A549 (cell line): ENCODE data around the gene DDX52.

ENCODE experiments used
- CEBPB ChIP-seq, 2 experiments: fragments of >200 bp in 1 of 2; sonication (Bioruptor Twin) in 1 of 2; formaldehyde crosslinking in 1 of 2; IDR thresholded peaks; 2 replicates each; pipeline ENCODE4 v1.6.1; 2012 to 2016
- GATA3 ChIP-seq: IDR thresholded peaks from 2 replicates; pipeline ENCODE4 v1.6.1; 2012; ENCODE audit warnings: borderline replicate concordance
- HDAC2 ChIP-seq: fragments of 200-600 bp; sonication (generic); IDR thresholded peaks from 2 replicates; pipeline ENCODE4 v1.6.1; 2016
- MAFK ChIP-seq: fragments of 450-650 bp; IDR thresholded peaks from 2 replicates; pipeline ENCODE4 v1.6.1; 2014; ENCODE audit not compliant: partially characterized antibody
- POLR2A ChIP-seq: IDR thresholded peaks from 2 replicates; pipeline ENCODE4 v1.6.1; 2012; ENCODE audit warnings: mild to moderate bottlenecking, low read length
- RAD21 ChIP-seq, 2 experiments: fragments of >200 bp in 1 of 2; sonication (Bioruptor Twin) in 1 of 2; formaldehyde crosslinking in 1 of 2; IDR thresholded peaks in 1 of 2; conservative IDR thresholded peaks in 1 of 2; 2 replicates in 1 of 2; 3 replicates in 1 of 2; pipeline ENCODE4 v1.6.1; 2012 to 2018; ENCODE audit warnings: inconsistent platforms in 1 of 2
- RCOR1 ChIP-seq: fragments of 150-350 bp; IDR thresholded peaks from 2 replicates; pipeline ENCODE4 v1.6.1; 2014; ENCODE audit warnings: antibody characterized with exemption, low read length, low read depth
- TF ChIP-seq, protein P1 (sequence below): fragments of >200 bp; sonication (Bioruptor Twin); formaldehyde crosslinking; IDR thresholded peaks from 3 replicates; pipeline ENCODE4 v1.5.1; 2016
- TF ChIP-seq, protein P2 (sequence below): IDR thresholded peaks from 2 replicates; pipeline ENCODE4 v1.6.1; 2012
- TF ChIP-seq, protein P3 (sequence below): fragments of 150-350 bp; IDR thresholded peaks from 2 replicates; pipeline ENCODE4 v1.6.1; 2014; ENCODE audit warnings: low read depth, mild to moderate bottlenecking, low read length

DNA sequence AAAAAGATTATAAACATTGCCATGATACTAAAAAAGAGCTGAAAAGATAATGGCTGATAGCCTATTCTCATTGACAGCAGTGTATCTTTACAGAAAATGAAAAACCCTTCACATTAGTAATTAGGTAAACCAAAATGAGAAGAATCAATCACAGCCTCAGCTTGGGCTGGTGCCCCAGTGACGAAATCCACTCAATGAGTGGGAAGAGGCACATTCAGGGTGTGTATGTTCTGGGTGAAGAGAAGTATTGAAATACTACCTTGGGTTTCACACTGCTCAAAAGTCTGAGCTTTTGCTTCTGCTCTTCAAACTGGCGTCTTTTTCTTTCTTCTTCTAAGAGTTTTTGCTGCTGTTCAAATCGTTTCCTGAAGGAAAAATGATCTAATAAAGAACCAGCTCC lies 58.2 kb downstream of the DDX52 start:
- TF ChIP-seq, protein P1, sequence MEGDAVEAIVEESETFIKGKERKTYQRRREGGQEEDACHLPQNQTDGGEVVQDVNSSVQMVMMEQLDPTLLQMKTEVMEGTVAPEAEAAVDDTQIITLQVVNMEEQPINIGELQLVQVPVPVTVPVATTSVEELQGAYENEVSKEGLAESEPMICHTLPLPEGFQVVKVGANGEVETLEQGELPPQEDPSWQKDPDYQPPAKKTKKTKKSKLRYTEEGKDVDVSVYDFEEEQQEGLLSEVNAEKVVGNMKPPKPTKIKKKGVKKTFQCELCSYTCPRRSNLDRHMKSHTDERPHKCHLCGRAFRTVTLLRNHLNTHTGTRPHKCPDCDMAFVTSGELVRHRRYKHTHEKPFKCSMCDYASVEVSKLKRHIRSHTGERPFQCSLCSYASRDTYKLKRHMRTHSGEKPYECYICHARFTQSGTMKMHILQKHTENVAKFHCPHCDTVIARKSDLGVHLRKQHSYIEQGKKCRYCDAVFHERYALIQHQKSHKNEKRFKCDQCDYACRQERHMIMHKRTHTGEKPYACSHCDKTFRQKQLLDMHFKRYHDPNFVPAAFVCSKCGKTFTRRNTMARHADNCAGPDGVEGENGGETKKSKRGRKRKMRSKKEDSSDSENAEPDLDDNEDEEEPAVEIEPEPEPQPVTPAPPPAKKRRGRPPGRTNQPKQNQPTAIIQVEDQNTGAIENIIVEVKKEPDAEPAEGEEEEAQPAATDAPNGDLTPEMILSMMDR = no peak
- TF ChIP-seq GATA3 (no peak), POLR2A (no peak), RCOR1 (no peak), MAFK (no peak), CEBPB (IDR thresholded peaks at IDR 0.05) (no peak), HDAC2 (no peak), RAD21 (conservative IDR thresholded peaks at IDR 0.05 in 1 of 2, IDR thresholded peaks at IDR 0.05 in 1 of 2) (no peak)
- TF ChIP-seq, protein P2, sequence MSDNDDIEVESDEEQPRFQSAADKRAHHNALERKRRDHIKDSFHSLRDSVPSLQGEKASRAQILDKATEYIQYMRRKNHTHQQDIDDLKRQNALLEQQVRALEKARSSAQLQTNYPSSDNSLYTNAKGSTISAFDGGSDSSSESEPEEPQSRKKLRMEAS = no peak
- TF ChIP-seq, protein P3, sequence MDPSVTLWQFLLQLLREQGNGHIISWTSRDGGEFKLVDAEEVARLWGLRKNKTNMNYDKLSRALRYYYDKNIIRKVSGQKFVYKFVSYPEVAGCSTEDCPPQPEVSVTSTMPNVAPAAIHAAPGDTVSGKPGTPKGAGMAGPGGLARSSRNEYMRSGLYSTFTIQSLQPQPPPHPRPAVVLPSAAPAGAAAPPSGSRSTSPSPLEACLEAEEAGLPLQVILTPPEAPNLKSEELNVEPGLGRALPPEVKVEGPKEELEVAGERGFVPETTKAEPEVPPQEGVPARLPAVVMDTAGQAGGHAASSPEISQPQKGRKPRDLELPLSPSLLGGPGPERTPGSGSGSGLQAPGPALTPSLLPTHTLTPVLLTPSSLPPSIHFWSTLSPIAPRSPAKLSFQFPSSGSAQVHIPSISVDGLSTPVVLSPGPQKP = no peak
